K562 (cell line): ENCODE measurements around the gene FUBP3. TPM values are rescaled to one million over a fixed set of nuclear protein-coding genes. Genes with fewer than 3 reads are reported as not detected.

Experiments used
- ATF4 ChIP-seq: fragments of 450-650 bp; formaldehyde crosslinking; IDR thresholded peaks from 2 replicates; pipeline ENCODE4 v1.4.0; 2022; ENCODE audit warnings: mild to moderate bottlenecking, moderate library complexity
- ATF7 ChIP-seq: fragments of 450-650 bp; IDR thresholded peaks from 2 replicates; pipeline ENCODE4 v1.7.1; 2014; ENCODE audit warnings: mild to moderate bottlenecking, moderate library complexity
- CAMTA2 ChIP-seq: fragments of 250-450 bp; sonication (Bioruptor Pico); conservative IDR thresholded peaks from 2 replicates; pipeline ENCODE4 v1.5.1; 2022
- CHD4 ChIP-seq: fragments of 200-600 bp; sonication (generic); IDR thresholded peaks from 3 replicates; pipeline ENCODE4 v1.6.1; 2012; ENCODE audit warnings: low read depth, mild to moderate bottlenecking, mixed read lengths, low read length, inconsistent platforms; ENCODE audit not compliant: insufficient read depth, insufficient replicate concordance, poor library complexity, severe bottlenecking
- GABPB1 ChIP-seq: sonication (generic); formaldehyde crosslinking; IDR thresholded peaks from 2 replicates; pipeline ENCODE4 v1.8.0; 2022; ENCODE audit warnings: mild to moderate bottlenecking, missing genetic modification reagents
- GTF2F1 ChIP-seq: IDR thresholded peaks from 2 replicates; pipeline ENCODE4 v1.6.1; 2011; ENCODE audit warnings: low read depth, low read length, improper control_type of control experiment
- HMGXB4 ChIP-seq: sonication (generic); formaldehyde crosslinking; IDR thresholded peaks from 2 replicates; pipeline ENCODE4 v1.8.1; 2023; ENCODE audit warnings: mild to moderate bottlenecking, missing genetic modification reagents
- MBD1 ChIP-seq: fragments of 250-450 bp; sonication (Bioruptor Pico); IDR thresholded peaks from 2 replicates; pipeline ENCODE4 v1.8.0; 2022; ENCODE audit warnings: inconsistent platforms
- MCM2 ChIP-seq: fragments of 450-650 bp; IDR thresholded peaks from 2 replicates; pipeline ENCODE4 v1.6.1; 2017; ENCODE audit warnings: low read depth, mild to moderate bottlenecking
- MITF ChIP-seq: IDR thresholded peaks from 2 replicates; pipeline ENCODE4 v1.6.1; 2014; ENCODE audit warnings: antibody characterized with exemption
- NFXL1 ChIP-seq: fragments of 450-650 bp; formaldehyde crosslinking; IDR thresholded peaks from 2 replicates; pipeline ENCODE4 v1.4.0; 2021; ENCODE audit warnings: mild to moderate bottlenecking
- NR2F6 ChIP-seq: fragments of 450-650 bp; formaldehyde crosslinking; IDR thresholded peaks from 2 replicates; pipeline ENCODE4 v1.4.0; 2020; ENCODE audit warnings: mild to moderate bottlenecking
- NRF1 ChIP-seq, 2 experiments: fragments of 450-650 bp; IDR thresholded peaks in 1 of 2; conservative IDR thresholded peaks in 1 of 2; 2 replicates each; pipeline ENCODE4 v1.6.1; 2014; ENCODE audit warnings: mild to moderate bottlenecking in 2 of 2
- SOX6 ChIP-seq: fragments of 450-650 bp; IDR thresholded peaks from 2 replicates; pipeline ENCODE4 v1.6.1; 2014; ENCODE audit warnings: mild to moderate bottlenecking
- SP2 ChIP-seq: IDR thresholded peaks from 2 replicates; pipeline ENCODE4 v1.6.1; 2011; ENCODE audit warnings: mild to moderate bottlenecking, low read depth, low read length, moderate library complexity; ENCODE audit not compliant: poor library complexity, severe bottlenecking; ENCODE audit errors: extremely low read depth
- UBTF ChIP-seq, 2 experiments: IDR thresholded peaks; 2 replicates each; pipeline ENCODE4 v1.6.1; 2012; ENCODE audit warnings: improper control_type of control experiment in 2 of 2, low read depth in 2 of 2, low read length in 2 of 2, borderline replicate concordance in 1 of 2
- ZFP1 ChIP-seq: fragments of 450-650 bp; formaldehyde crosslinking; IDR thresholded peaks from 2 replicates; pipeline ENCODE4 v1.4.0; 2020; ENCODE audit warnings: mild to moderate bottlenecking, mixed read lengths
- ZNF23 ChIP-seq: fragments of 250-450 bp; sonication (Bioruptor Pico); IDR thresholded peaks from 2 replicates; pipeline ENCODE4 v1.4.0; 2020; ENCODE audit warnings: mild to moderate bottlenecking
- ZNF253 ChIP-seq: fragments of 250-450 bp; sonication (Bioruptor Pico); conservative IDR thresholded peaks from 2 replicates; pipeline ENCODE4 v1.6.1; 2021; ENCODE audit warnings: mild to moderate bottlenecking
- ZNF785 ChIP-seq: fragments of 250-450 bp; sonication (Bioruptor Pico); IDR thresholded peaks from 2 replicates; pipeline ENCODE4 v1.4.0; 2020; ENCODE audit warnings: mild to moderate bottlenecking
- polyA plus RNA-seq, 8 experiments: library from polyadenylated mRNA; depleted of rRNA in 4 of 8; stranded (reverse) in 5 of 8; unstranded in 3 of 8; fragments of >200 nt; fragmentation: Nextera tagmentation in 2 of 8; fragmentation: Illumina TruSeq in 1 of 8; extraction: Ambion mirVana in 2 of 8; extraction: Trizol in 1 of 8; gene quantifications; 2 replicates each; pipeline versions ENCODE4 v1.2.1 to v1.2.3, GENCODE V29; 2011 to 2014; ENCODE audit warnings: inconsistent platforms in 1 of 8, missing spikeins in 1 of 8
- total RNA-seq, 7 experiments: library from RNA; depleted of rRNA in 6 of 7; stranded (reverse); fragments of >200 nt in 6 of 7; fragmentation: Illumina TruSeq in 2 of 7; extraction: Trizol in 2 of 7; gene quantifications; 2 replicates each; pipeline versions ENCODE4 v1.2.1 to v1.2.3, GENCODE V29; 2011 to 2021; ENCODE audit warnings: low replicate concordance in 1 of 7

Gene FUBP3
- total and polyA plus RNA-seq, 9 of the 15 experiments (the other 6 are each of a cell fraction or from before 2014, with no cell fraction given): 3.0 to 64.0 (median 48.1) TPM

- TF ChIP-seq ATF4 (CRISPR knock-in tag) (no peak), MCM2 (no peak), NR2F6 (CRISPR knock-in tag) (no peak), ZNF785 (CRISPR knock-in tag) (no peak), HMGXB4 (CRISPR knock-in tag) (0 out of 2 replicates have a peak, but pooled peaks have one; percentile 45), GABPB1 (CRISPR knock-in tag) (peak; percentile 97), ZFP1 (no peak), SOX6 (no peak), CAMTA2 (CRISPR knock-in tag) (no peak), MITF (no peak), MBD1 (CRISPR knock-in tag) (no peak), NRF1 (conservative IDR thresholded peaks at IDR 0.05 in 1 of 2, IDR thresholded peaks at IDR 0.05 in 1 of 2) (peak in 1 of 2 experiments; percentile 20; a peak in 1 of 4 replicates), UBTF (IDR thresholded peaks at IDR 0.05; ENCODE audit: borderline replicate concordance in 1 of 2, low read depth in 2 of 2, low read length in 2 of 2) (peak in 1 of 2 experiments; percentile 66; a peak in 2 of 4 replicates), NFXL1 (CRISPR knock-in tag) (no peak), ZNF253 (no peak), SP2 (no peak), GTF2F1 (0 out of 2 replicates have a peak, but pooled peaks have one; percentile 20), CHD4 (no peak), ATF7 (peak; percentile 60), ZNF23 (CRISPR knock-in tag) (no peak)
Measured at GRCh38 chr9:130578865-130579737, at the start of gene FUBP3 (continued).
